Activated CD4-positive, alpha-beta memory T cell treated with anti-CD3 and anti-CD28 coated beads for 36 hours (primary cell): ENCODE measurements around the gene IGFBP6. TPM values are rescaled to one million over a fixed set of nuclear protein-coding genes. Genes with fewer than 3 reads are reported as not detected.
"Not testable (repeated sequence)": the region's sequence is repeated elsewhere in the genome, so short reads cannot be mapped to it uniquely, and the experiment has no call there.

ENCODE experiments used
- CTCF ChIA-PET: fragments of 350-600 bp; sonication (Branson Sonifier 250); formaldehyde crosslinking; loops from one replicate; lab custom pipeline; 2021; ENCODE audit warnings: antibody characterized with exemption, inconsistent platforms; lab: Charles Lee
- POLR2A ChIA-PET: fragments of 350-600 bp; sonication (Branson Sonifier 250); formaldehyde crosslinking; loops from one replicate; lab custom pipeline; 2021; ENCODE audit warnings: antibody characterized with exemption; lab: Charles Lee
- DNase-seq: peaks from one replicate; pipeline ENCODE4 v3.0.0-alpha.2; 2020
- H3K27ac Mint-ChIP-seq: one replicate; pipeline ENCODE4 v1.8.0; 2021; ENCODE audit warnings: mixed read lengths
- H3K27me3 Mint-ChIP-seq: one replicate; pipeline ENCODE4 v1.8.0; 2021; ENCODE audit warnings: mixed read lengths
- H3K36me3 Mint-ChIP-seq: one replicate; pipeline ENCODE4 v1.8.0; 2021; ENCODE audit warnings: mixed read lengths
- H3K4me1 Mint-ChIP-seq: one replicate; pipeline ENCODE4 v1.8.0; 2021; ENCODE audit warnings: low read depth, mixed read lengths
- H3K4me3 Mint-ChIP-seq: one replicate; pipeline ENCODE4 v1.8.0; 2021; ENCODE audit warnings: mild to moderate bottlenecking, mixed read lengths
- H3K9me3 Mint-ChIP-seq: one replicate; pipeline ENCODE4 v1.8.0; 2021; ENCODE audit warnings: mixed read lengths
- intact Hi-C: fragments of 100-400 bp; cut with micrococcal nuclease; formaldehyde crosslinking; loops from one replicate; pipeline ENCODE4 v1.15.1; 2023
- total RNA-seq, 2 experiments: library from RNA; stranded (reverse); gene quantifications; one replicate each; pipeline ENCODE4 v1.2.3, GENCODE V29; 2021

IGFBP6 gene
- total RNA-seq, 2 experiments from 2014 or later, result 4.1 to 4.9 TPM

- Mint-ChIP-seq H3K4me3 (no peak overlapping the region), H3K27me3 (peaks cover 8% of the 10 kb centered on the region), H3K4me1 (peaks cover 19% of the 10 kb centered on the region), H3K27ac (no peak overlapping the region), H3K36me3 (no peaks in the 10 kb centered on the region), H3K9me3 (no peaks in the 10 kb centered on the region)
- no peak for DNase-seq
- ChIA-PET POLR2A (no interaction called here), CTCF (interaction anchor here (1.3 to 6.0 kb wide), 2 partner anchors 8 to 29 kb away, joined by 6 to 41 read pairs; partner anchors contain the start of gene SOAT2)
- intact Hi-C loops, result no loop called here
Observed at GRCh38 chr12:53094394-53094787, 3.1 kb upstream of the IGFBP6 start.

DNA sequence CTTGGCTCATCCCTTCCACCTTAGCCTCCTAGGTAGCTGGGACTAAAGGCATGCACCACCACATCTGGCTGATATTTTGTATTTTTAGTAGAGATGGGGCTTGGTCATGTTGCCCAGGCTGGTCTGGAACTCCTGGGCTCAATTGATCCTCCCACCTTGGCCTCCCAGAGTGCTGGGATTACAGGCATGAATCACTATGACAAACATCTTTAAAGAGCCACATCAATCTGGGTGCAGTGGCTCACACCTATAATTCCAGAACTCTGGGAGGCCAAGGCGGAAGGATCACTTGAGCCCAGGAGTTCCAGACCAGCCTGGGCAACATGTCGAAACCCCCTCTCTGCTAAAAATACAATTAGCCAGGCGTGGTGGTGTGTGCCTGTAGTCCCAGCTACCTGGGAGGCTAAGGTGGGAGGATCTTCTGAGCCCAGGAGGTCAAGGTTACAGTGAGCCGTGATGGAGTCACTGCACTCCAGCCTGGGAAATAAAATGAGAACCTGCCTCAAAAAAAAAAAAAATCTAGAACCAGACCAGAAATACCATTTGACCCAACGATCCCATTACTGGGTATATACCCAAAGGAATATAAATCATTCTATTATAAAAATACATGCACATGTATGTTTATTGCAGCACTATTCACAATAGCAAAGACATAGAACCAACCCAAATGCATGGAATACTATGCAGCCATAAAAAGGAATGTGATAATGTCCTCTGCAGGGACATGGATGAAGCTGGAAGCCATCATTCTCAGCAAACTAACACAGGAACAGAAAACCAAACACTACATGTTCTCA is 2.5 kb upstream of the IGFBP6 start:
- H3K4me3 Mint-ChIP-seq, POLR2A ChIA-PET, H3K36me3 Mint-ChIP-seq, H3K9me3 Mint-ChIP-seq, H3K27me3 Mint-ChIP-seq, DNase-seq: not testable (repeated sequence)
- CTCF ChIA-PET, result interaction anchor here (6.0 kb wide), 1 partner anchor 29 kb away, joined by 41 read pairs; no protein-coding TSS in a partner anchor
- H3K4me1 Mint-ChIP-seq, result peaks cover 20% of the 10 kb centered on the region
- H3K27ac Mint-ChIP-seq, result peak overlapping the region; percentile 39
- intact Hi-C loops, result loop anchor here (5.0 kb wide), 1 partner anchor 107 kb away; no protein-coding TSS in a partner anchor

DNA sequence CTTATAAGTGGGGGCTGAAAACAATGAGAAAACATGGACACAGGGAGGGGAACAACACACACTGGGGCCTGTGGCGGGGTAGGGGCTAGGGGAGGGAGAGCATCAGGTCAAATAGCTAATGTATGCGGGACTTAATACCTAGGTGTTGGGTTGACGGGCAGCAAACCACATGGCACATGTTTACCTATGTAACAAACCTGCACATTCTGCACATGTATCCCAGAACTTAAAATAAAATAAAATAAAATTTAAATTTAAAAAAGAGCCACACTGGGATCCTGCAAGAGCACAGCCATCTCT is 1.9 kb upstream of the IGFBP6 start:
- CTCF ChIA-PET, result interaction anchor here (6.0 kb wide), 1 partner anchor 30 kb away, joined by 41 read pairs; no protein-coding TSS in a partner anchor
- intact Hi-C loops, result loop anchor here (5.0 kb wide), 1 partner anchor 107 kb away; no protein-coding TSS in a partner anchor
- H3K4me3 Mint-ChIP-seq, POLR2A ChIA-PET, H3K27me3 Mint-ChIP-seq, H3K9me3 Mint-ChIP-seq, H3K36me3 Mint-ChIP-seq, DNase-seq: not testable (repeated sequence)
- Mint-ChIP-seq H3K4me1 (peaks cover 22% of the 10 kb centered on the region), H3K27ac (peak overlapping the region; percentile 39)

DNA sequence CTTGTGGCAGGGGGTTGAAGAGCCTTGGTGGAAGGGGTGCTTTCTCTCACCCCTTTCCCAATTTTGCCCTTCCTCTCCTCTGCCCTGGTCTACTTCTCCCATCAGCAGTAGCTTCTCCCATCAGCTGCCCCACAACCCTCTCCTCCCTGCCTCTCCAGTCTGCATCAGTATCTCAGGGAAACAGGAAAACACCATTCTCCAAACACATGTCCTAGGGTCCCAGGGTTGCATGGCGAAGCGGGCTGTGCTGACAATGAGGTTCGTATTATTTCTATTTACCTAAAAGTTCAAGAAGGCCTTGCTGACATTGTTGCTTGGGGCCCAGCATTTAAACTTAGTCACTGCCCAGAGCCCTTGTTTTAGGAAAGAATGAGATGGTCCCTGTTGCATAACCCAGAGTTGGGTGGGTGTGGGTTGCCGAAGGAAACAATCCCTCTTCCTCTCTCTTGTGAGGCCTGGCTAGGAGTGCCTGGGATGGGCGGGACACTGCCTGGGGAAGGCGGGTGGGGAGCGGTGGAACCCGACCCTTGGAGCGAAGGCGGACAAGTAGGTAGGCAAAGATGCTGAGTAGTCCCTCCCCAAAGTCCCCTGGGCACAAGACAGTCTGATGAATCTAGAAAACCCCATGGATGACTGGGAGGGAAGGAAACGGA is 1.3 kb upstream of the IGFBP6 start:
- intact Hi-C loops, result loop anchor here (5.0 kb wide), 1 partner anchor 106 kb away; no protein-coding TSS in a partner anchor
- POLR2A ChIA-PET, result no interaction called here
- no peak overlapping the region for H3K4me3 Mint-ChIP-seq

GRCh38 chr12:53096759-53097158 is 708 bp upstream of the IGFBP6 start:
- Mint-ChIP-seq H3K36me3 (no peaks in the 10 kb centered on the region), H3K27ac (no peak overlapping the region), H3K4me1 (peaks cover 22% of the 10 kb centered on the region), H3K9me3 (no peaks in the 10 kb centered on the region), H3K4me3 (peak overlapping the region; percentile 66), H3K27me3 (peaks cover 8% of the 10 kb centered on the region)
- ChIA-PET POLR2A (interaction anchor here (3.6 kb wide), 1 partner anchor 31 kb away, joined by 30 read pairs; no protein-coding TSS in a partner anchor), CTCF (interaction anchor here (1.1 to 3.9 kb wide), 3 partner anchors 18 to 50 kb away, joined by 3 to 55 read pairs (median 34); partner anchors contain the start of genes SPRYD3 and TNS2)
- no peak for DNase-seq
- intact Hi-C loops, result loop anchor here (5.0 kb wide), 1 partner anchor 106 kb away; no protein-coding TSS in a partner anchor

More for the DNA sequence above, 1.3 kb upstream of the IGFBP6 start:
- DNase-seq, result no peak
- Mint-ChIP-seq H3K4me1 (peaks cover 22% of the 10 kb centered on the region), H3K9me3 (no peaks in the 10 kb centered on the region), H3K36me3 (no peaks in the 10 kb centered on the region), H3K27ac (peak overlapping the region; percentile 5), H3K27me3 (peaks cover 8% of the 10 kb centered on the region)
- CTCF ChIA-PET, result interaction anchor here (3.4 to 6.0 kb wide), 3 partner anchors 17 to 49 kb away, joined by 34 to 55 read pairs (median 41); partner anchors contain the start of genes SPRYD3 and TNS2

GRCh38 chr12:53097207-53097563 is 282 bp upstream of the IGFBP6 start:
- Mint-ChIP-seq H3K4me1 (peaks cover 23% of the 10 kb centered on the region), H3K36me3 (no peaks in the 10 kb centered on the region), H3K27me3 (peaks cover 8% of the 10 kb centered on the region), H3K9me3 (no peaks in the 10 kb centered on the region), H3K4me3 (peak overlapping the region; percentile 66), H3K27ac (no peak overlapping the region)
- intact Hi-C loops, result loop anchor here (5.0 kb wide), 1 partner anchor 105 kb away; no protein-coding TSS in a partner anchor
- POLR2A ChIA-PET, result interaction anchor here (3.2 to 3.6 kb wide), 2 partner anchors 31 to 35 kb away, joined by 10 to 30 read pairs; no protein-coding TSS in a partner anchor
- no peak for DNase-seq
- CTCF ChIA-PET, result interaction anchor here (1.1 to 7.7 kb wide), 7 partner anchors 12 to 63 kb away, joined by 3 to 348 read pairs (median 17); partner anchors contain the start of genes SPRYD3 and TNS2

DNA sequence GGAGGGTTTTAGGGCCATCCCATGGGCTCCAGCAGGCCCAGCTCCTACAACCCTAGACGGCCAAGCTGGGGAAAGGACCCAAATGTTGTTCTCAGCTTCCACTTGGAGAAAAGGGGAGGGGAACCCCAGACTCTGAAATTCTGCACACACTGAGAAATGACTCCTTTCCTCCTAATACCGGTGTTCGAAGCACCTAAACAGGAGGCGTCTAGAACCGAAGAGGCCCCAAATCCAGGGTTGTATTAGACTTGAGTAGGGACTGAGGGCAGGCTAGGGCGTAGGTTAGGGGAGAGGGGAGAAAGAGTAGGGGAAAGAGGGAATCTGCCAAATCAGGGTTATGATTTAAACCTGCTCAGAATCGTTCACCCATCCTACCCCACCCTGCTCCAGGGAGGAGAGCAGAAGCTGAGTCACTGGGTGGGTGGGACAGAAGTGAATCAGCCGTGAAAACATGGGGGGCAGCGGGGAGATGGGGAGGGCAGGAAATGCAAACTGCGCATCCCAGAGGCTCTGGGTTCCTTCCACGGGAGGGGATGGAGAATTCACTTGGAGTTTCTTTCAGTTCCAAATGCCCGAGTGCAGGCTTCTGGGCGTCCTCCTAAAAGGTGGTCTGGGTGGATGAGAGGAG is 1.0 kb downstream of the IGFBP6 start:
- H3K9me3 Mint-ChIP-seq, result no peaks in the 10 kb centered on the region
- H3K4me3 Mint-ChIP-seq, result peak overlapping the region; percentile 66
- intact Hi-C loops, result loop anchor here (5.0 kb wide), 1 partner anchor 104 kb away; no protein-coding TSS in a partner anchor

DNA sequence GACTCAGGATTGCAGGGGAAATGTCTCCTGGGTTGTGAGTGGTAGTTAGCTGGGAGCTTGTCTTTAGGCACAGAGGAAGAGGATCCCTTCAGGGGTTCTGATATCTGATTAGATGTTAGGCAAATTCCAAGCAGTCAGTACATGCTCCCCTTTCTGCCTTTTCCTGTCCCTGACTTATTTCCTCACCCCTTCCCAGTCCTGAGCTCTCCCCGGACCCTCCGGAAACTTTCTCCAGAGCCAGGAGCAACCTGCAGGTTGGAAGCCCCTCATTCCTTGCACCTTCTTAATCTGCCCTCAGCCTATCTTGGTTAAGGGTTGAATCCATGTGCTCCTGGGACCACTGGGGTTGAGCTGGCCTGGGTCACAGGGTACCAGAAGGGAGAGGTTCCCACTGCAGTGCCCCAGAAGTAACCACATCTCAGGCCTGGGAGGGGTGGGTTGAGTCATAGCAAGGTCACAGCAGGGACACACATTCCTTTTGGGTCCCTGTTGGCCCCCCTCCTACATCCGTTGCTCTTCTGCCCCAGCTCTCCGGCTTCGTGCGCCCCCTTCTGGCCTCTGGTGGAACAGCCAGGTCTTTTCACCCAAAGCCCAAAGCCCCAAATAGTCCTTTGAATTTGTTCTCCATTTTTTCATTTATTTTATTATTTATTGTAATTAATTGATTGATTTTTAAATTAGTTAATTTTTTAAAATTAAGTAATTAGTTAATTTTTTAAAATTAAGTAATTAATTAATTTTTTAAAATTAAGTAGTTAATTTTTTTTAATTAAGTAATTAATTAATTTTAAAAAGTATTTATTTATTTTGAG is 1.8 kb downstream of the IGFBP6 start:
- peaks cover 43% of the 10 kb centered on the region for H3K4me1 Mint-ChIP-seq
- H3K27ac Mint-ChIP-seq, result peak overlapping the region; percentile 56
- no peaks in the 10 kb centered on the region for H3K36me3 Mint-ChIP-seq
- H3K9me3 Mint-ChIP-seq, result no peaks in the 10 kb centered on the region
- DNase-seq, result peak; percentile 95
- intact Hi-C loops, result loop anchor here (1.0 to 5.0 kb wide), 3 partner anchors 20 to 103 kb away; partner anchors contain the start of gene SPRYD3
- ChIA-PET POLR2A (interaction anchor here (1.1 to 3.6 kb wide), 4 partner anchors 20 to 89 kb away, joined by 3 to 30 read pairs (median 13); partner anchors contain the start of gene SPRYD3), CTCF (interaction anchor here (0.5 to 7.7 kb wide), 24 partner anchors 9 to 322 kb away, joined by 3 to 348 read pairs (median 4); partner anchors contain the start of genes AAAS, CSAD, ESPL1 and SPRYD3)
- H3K4me3 Mint-ChIP-seq, result peak overlapping the region; percentile 13
- H3K27me3 Mint-ChIP-seq, result peaks cover 5% of the 10 kb centered on the region

More for the DNA sequence above, 1.0 kb downstream of the IGFBP6 start:
- H3K4me1 Mint-ChIP-seq, result peaks cover 35% of the 10 kb centered on the region
- H3K27me3 Mint-ChIP-seq, result peaks cover 5% of the 10 kb centered on the region
- peak; percentile 60 for DNase-seq
- no peaks in the 10 kb centered on the region for H3K36me3 Mint-ChIP-seq
- ChIA-PET POLR2A (interaction anchor here (2.7 to 3.6 kb wide), 3 partner anchors 19 to 36 kb away, joined by 10 to 30 read pairs (median 16); partner anchors contain the start of gene SPRYD3), CTCF (interaction anchor here (0.6 to 7.7 kb wide), 25 partner anchors 8 to 323 kb away, joined by 3 to 348 read pairs (median 5); partner anchors contain the start of genes AAAS, CSAD, ESPL1 and SPRYD3)
- peak overlapping the region; percentile 56 for H3K27ac Mint-ChIP-seq

DNA sequence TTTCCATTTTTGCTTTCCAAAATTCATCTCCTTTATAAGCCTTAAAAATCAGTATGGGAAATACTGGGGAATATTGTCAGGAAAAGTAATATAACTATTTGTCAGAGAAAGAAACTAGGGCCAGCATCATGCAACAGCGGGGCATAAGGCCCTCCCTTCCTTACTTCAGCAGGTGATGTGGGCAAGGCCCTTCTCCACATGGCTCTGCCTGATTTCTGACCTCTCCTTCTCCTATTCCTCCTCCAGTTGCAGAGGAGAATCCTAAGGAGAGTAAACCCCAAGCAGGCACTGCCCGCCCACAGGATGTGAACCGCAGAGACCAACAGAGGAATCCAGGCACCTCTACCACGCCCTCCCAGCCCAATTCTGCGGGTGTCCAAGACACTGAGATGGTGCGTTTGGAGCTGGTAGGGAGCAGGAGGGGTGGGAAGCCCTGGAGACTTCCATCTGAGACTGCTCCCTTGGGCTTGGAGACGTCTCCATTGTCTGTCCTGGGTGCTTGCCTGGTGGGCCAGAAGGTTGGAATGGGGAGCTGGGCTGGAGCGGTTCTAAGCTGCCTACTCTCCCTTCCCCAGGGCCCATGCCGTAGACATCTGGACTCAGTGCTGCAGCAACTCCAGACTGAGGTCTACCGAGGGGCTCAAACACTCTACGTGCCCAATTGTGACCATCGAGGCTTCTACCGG is 3.1 kb downstream of the IGFBP6 start:
- DNase-seq, result no peak
- peaks cover 3% of the 10 kb centered on the region for H3K27me3 Mint-ChIP-seq
- no peaks in the 10 kb centered on the region for H3K36me3 Mint-ChIP-seq
- CTCF ChIA-PET, result interaction anchor here (1.2 to 7.7 kb wide), 8 partner anchors 14 to 252 kb away, joined by 3 to 348 read pairs (median 6); partner anchors contain the start of gene SPRYD3
- H3K27ac Mint-ChIP-seq, result no peak overlapping the region
- no peak overlapping the region for H3K4me3 Mint-ChIP-seq
- POLR2A ChIA-PET, result interaction anchor here (1.1 to 3.6 kb wide), 4 partner anchors 34 to 90 kb away, joined by 3 to 30 read pairs (median 10); no protein-coding TSS in a partner anchor
- no peaks in the 10 kb centered on the region for H3K9me3 Mint-ChIP-seq
- H3K4me1 Mint-ChIP-seq, result peaks cover 46% of the 10 kb centered on the region
- intact Hi-C loops, result loop anchor here (5.0 kb wide), 1 partner anchor 82 kb away; the partner anchor contains the start of genes CSAD and ZNF740

DNA sequence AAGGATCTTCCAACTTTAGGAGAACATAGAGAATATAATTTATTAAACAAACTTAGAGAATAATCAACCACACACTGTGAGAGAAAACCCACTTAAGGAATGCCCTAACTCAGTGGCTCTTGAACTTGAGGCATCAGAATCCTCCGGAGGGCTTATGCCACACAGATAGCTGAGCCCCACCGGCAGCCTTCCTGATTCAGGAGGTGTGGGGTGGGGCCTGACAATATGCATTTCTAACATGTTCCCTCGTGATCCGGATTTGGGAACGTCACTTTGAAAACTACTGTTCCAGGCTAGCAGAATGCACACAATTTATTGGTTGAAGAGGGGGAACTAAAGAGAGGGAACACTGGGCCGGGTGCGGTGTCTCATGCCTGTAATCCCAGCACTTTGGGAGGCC is 3.8 kb downstream of the IGFBP6 start:
- intact Hi-C loops, result loop anchor here (5.0 kb wide), 1 partner anchor 81 kb away; the partner anchor contains the start of genes CSAD and ZNF740
- H3K4me3 Mint-ChIP-seq, result no peak overlapping the region
- ChIA-PET POLR2A (interaction anchor here (2.7 kb wide), 1 partner anchor 35 kb away, joined by 10 read pairs; no protein-coding TSS in a partner anchor), CTCF (interaction anchor here (1.5 to 7.7 kb wide), 3 partner anchors 35 to 251 kb away, joined by 4 to 348 read pairs (median 5); no protein-coding TSS in a partner anchor)
- DNase-seq, result no peak
- H3K27me3 Mint-ChIP-seq, result peaks cover 3% of the 10 kb centered on the region
- peaks cover 46% of the 10 kb centered on the region for H3K4me1 Mint-ChIP-seq
- no peaks in the 10 kb centered on the region for H3K9me3 Mint-ChIP-seq
- H3K36me3 Mint-ChIP-seq, result no peaks in the 10 kb centered on the region
- peak overlapping the region; percentile 69 for H3K27ac Mint-ChIP-seq
